ENCODE measurements around the gene MRPL51. TPM values are rescaled to one million over a fixed set of nuclear protein-coding genes. Genes with fewer than 3 reads are reported as not detected.

Gene MRPL51
- total RNA-seq, 4 donors from 2014 or later: 2.6 to 49.7 (median 40.9) TPM

DNA sequence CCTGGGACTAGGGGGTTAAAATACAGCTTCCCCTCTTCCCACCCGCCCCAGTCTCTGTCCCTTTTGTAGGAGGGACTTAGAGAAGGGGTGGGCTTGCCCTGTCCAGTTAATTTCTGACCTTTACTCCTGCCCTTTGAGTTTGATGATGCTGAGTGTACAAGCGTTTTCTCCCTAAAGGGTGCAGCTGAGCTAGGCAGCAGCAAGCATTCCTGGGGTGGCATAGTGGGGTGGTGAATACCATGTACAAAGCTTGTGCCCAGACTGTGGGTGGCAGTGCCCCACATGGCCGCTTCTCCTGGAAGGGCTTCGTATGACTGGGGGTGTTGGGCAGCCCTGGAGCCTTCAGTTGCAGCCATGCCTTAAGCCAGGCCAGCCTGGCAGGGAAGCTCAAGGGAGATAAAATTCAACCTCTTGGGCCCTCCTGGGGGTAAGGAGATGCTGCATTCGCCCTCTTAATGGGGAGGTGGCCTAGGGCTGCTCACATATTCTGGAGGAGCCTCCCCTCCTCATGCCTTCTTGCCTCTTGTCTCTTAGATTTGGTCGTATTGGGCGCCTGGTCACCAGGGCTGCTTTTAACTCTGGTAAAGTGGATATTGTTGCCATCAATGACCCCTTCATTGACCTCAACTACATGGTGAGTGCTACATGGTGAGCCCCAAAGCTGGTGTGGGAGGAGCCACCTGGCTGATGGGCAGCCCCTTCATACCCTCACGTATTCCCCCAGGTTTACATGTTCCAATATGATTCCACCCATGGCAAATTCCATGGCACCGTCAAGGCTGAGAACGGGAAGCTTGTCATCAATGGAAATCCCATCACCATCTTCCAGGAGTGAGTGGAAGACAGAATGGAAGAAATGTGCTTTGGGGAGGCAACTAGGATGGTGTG, 43.1 kb upstream of the MRPL51 start:
- Histone ChIP-seq H3K9me3 (no peaks in the 10 kb centered on the region), H3K36me3 (peaks cover 0 to 16% (median 6%) of the 10 kb centered on the region in 4 donors), H3K27me3 (no peaks in the 10 kb centered on the region), H3K4me1 (peaks cover 42 to 81% (median 61%) of the 10 kb centered on the region in 4 donors), H3K4me3 (peak overlapping the region; percentile 72 to 88 (median 78)), H3K27ac (peak overlapping the region; percentile 94 to 98 (median 98))
- DNase-seq: no peak
- intact Hi-C loops (cut with DNase I; ENCODE audit: low total_unique reads) (loop anchor here (5.0 to 10.0 kb wide), 2 partner anchors 114 to 211 kb away; no protein-coding TSS in a partner anchor), in situ Hi-C loops (cut with MboI; ENCODE audit: low pct_ligation_motif_present in 1 of 4, low pct_unique_long_range_greater_than_20kb in 1 of 4, low sequenced_read_pairs in 3 of 4) (loop anchor here in 1 of 4 donors (25.0 kb wide), 2 partner anchors 99 to 199 kb away; partner anchors contain the start of genes CD27 and TNFRSF1A)
- 0 to 45% methylated on average over 1 to 10 of the region's 10 CpGs for WGBS, 2 donors (ENCODE audit: low coverage in 1 of 2)
- TF ChIP-seq POLR2AphosphoS5 (IDR thresholded peaks at IDR 0.05) (no peak), CTCF (IDR thresholded peaks at IDR 0.05) (no peak), EP300 (IDR thresholded peaks at IDR 0.05; ENCODE audit: low read depth) (no peak), POLR2A (IDR thresholded peaks at IDR 0.05) (no peak)

- in situ Hi-C loops (cut with MboI; ENCODE audit: low pct_ligation_motif_present in 1 of 4, low pct_unique_long_range_greater_than_20kb in 1 of 4, low sequenced_read_pairs in 3 of 4) (loop anchor here in 1 of 4 donors (25.0 kb wide), 2 partner anchors 98 to 198 kb away; partner anchors contain the start of genes CD27 and TNFRSF1A), intact Hi-C loops (cut with DNase I; ENCODE audit: low total_unique reads) (loop anchor here (5.0 to 10.0 kb wide), 2 partner anchors 113 to 211 kb away; no protein-coding TSS in a partner anchor)
- peaks cover 0 to 16% (median 6%) of the 10 kb centered on the region in 4 donors for H3K36me3 ChIP-seq
- DNase-seq: no peak
- peak overlapping the region; percentile 72 to 88 (median 78) for H3K4me3 ChIP-seq
- TF ChIP-seq CTCF (IDR thresholded peaks at IDR 0.05) (no peak), POLR2AphosphoS5 (IDR thresholded peaks at IDR 0.05) (no peak), EP300 (IDR thresholded peaks at IDR 0.05; ENCODE audit: low read depth) (no peak), POLR2A (IDR thresholded peaks at IDR 0.05) (no peak)
- 0% methylated on average over 6 of the region's 6 CpGs; no CpG with 5 or more reads in 1 of the 2 donors for WGBS, 2 donors (ENCODE audit: low coverage in 1 of 2)
- peaks cover 37 to 75% (median 55%) of the 10 kb centered on the region in 4 donors for H3K4me1 ChIP-seq
- peak overlapping the region; percentile 94 to 98 (median 98) for H3K27ac ChIP-seq
- no peaks in the 10 kb centered on the region for H3K27me3 ChIP-seq
- no peaks in the 10 kb centered on the region for H3K9me3 ChIP-seq
These were observed 42.6 kb upstream of the MRPL51 start for GRCh38 chr12:6535697-6535946.

GRCh38 chr12:6534945-6535696, 42.1 kb upstream of the MRPL51 start:
- 1 to 20% methylated on average over 1 to 43 of the region's 52 CpGs for WGBS, 2 donors (ENCODE audit: low coverage in 1 of 2)
- Histone ChIP-seq H3K36me3 (peaks cover 0 to 16% (median 6%) of the 10 kb centered on the region in 4 donors), H3K4me1 (peaks cover 34 to 70% (median 51%) of the 10 kb centered on the region in 4 donors), H3K27me3 (no peaks in the 10 kb centered on the region), H3K27ac (peak overlapping the region; percentile 94 to 98 (median 98)), H3K4me3 (peak overlapping the region; percentile 72 to 88 (median 78)), H3K9me3 (no peaks in the 10 kb centered on the region)
- TF ChIP-seq POLR2A (IDR thresholded peaks at IDR 0.05) (no peak), CTCF (IDR thresholded peaks at IDR 0.05) (peak in 1 of 5 experiments; percentile 15), POLR2AphosphoS5 (IDR thresholded peaks at IDR 0.05) (peak; percentile 81 to 86 (median 83)), EP300 (IDR thresholded peaks at IDR 0.05; ENCODE audit: low read depth) (no peak)
- peak; percentile 82 for DNase-seq
- in situ Hi-C loops (cut with MboI; ENCODE audit: low pct_ligation_motif_present in 1 of 4, low pct_unique_long_range_greater_than_20kb in 1 of 4, low sequenced_read_pairs in 3 of 4): loop anchor here in 1 of 4 donors (25.0 kb wide), 2 partner anchors 98 to 198 kb away; partner anchors contain the start of genes CD27 and TNFRSF1A
- intact Hi-C loops (cut with DNase I; ENCODE audit: low total_unique reads): loop anchor here (5.0 to 10.0 kb wide), 2 partner anchors 113 to 210 kb away; no protein-coding TSS in a partner anchor
